Stimulated activated CD8-positive, alpha-beta memory T cell treated with anti-CD3 and anti-CD28 coated beads, Interleukin-15, amount 100 ng/mL, for 24 hours (primary cell): ENCODE data around the gene RCOR2.
"Not testable (repeated sequence)": the region's sequence is repeated elsewhere in the genome, so short reads cannot be mapped to it uniquely, and the experiment has no call there.

Source experiments
- DNase-seq: peaks from one replicate; pipeline ENCODE4 v3.0.0-alpha.2; 2020; ENCODE audit warnings: low read depth

RCOR2 gene

DNA sequence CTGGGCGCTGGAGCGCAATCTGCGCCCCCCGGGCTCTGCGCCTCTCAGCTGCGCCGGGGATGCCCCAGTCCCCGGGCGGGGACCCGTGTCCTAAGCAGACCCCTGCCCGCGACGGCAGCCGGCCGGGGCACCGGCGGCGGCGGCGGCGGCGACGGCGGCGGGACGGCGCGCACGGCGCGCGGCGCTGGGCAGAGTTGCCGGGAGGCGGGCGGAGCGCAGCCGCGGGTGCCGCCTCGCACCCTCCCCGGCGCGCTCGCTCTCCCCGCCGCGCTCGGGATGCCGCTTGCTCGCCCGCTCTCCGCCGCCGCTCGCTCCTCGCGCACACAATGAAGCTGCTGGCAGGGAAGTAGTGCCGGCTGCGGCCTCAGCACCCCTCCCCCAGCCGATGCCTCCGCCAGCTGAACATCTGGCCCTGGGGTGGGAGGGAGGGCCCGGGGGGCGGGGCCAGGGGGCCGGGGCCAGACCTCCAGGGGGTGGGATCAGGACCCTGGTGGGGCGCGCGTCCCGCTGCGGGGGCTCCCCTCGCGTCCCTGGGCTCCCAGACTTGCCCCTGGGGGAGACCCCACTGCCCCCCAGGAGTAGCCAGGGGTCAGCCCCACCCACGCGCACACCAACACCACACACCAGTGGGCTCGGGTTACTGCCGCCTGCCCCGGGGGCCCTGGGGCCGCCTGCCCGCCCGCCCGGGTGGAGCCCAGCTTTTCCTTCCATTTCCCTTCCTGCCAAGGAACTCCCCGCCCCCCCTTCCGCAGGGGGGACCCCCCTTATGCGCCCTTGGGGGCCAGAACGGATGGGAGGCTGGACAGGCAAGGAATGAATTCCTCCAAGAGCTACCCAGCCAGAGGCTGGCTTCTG, at the start of gene RCOR2:
RCOR2 (minus strand) TSS at position 328 of the 855 bp plus-strand sequence. CDS start 708 bp downstream, outside the sequence.
- DNase-seq: no peak

DNA sequence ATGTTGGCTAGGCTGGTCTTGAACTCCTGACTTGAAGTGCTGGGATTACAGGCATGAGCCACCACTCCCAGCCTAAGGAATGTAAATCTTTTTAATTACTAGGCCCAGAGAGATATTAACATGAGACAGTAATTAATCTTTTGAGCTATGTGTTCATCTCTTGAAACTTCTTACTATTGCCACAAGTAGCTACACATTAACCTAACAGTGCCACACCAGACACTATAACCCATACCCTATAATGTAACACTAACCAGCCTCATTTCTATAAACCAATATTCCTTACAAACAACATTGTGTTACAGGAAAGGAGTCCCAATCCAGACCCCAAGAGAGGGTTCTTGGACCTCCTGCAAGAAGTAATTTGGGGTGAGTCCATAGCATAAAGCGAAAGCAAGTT, 49.5 kb upstream of the RCOR2 start:
- no peak for DNase-seq

DNA sequence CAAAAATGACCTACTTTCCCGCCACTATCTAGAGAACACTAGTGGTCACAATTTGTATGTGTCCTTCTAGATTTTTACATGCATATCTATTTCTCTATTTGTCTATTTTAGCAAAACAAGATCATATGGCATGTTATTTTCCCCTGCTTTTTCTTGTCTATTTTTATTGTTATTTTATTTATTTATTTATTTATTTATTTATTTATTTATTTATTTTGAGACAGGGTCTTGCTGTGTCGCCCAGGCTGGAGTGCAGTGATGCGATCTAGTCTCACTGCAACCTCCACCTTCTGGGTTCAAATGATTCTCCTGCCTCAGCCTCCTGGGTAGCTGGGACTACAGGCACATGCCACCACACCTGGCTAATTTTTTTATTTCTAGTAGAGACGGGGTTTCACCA, 46.9 kb upstream of the RCOR2 start:
- not testable (repeated sequence) for DNase-seq

DNA sequence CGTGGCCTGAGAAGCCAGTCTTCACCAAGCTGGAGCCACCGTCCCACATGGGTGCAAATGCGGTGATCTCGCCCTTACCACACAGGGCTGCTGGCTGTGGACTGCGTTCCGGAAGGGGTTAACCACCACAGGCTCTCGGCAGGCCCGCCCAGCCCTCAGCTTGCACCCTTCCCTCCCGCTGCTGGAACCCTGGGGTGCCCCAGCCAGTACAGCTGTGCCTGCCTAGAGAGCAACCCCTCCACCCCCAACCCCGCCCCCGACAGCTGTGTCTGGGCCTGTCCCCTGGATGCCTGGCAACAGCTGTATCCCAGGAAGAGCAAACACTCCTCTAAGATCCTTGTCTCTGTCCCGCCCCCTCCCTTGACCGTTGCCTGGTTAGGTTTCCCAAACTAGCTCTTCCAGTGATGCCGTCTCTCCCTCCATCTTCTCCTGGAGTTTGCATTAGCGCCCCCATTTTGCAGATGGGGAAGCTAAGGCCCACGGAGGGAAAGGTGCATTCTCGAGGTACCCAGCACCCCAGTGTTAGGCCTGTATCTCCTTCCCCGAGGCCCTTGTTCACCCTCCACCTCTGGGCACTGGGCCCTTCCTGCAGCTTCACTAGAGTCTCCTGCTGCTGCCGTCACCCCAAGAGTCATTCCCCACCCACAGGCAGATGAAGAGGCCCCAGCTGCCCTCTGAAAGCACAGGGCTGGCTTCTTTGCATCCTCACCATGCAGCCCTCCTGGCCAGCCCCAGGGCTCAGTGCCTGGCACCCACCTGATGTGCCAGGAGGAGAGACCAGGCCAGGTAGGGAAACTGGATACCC, 44.8 kb upstream of the RCOR2 start:
- no peak for DNase-seq

DNA sequence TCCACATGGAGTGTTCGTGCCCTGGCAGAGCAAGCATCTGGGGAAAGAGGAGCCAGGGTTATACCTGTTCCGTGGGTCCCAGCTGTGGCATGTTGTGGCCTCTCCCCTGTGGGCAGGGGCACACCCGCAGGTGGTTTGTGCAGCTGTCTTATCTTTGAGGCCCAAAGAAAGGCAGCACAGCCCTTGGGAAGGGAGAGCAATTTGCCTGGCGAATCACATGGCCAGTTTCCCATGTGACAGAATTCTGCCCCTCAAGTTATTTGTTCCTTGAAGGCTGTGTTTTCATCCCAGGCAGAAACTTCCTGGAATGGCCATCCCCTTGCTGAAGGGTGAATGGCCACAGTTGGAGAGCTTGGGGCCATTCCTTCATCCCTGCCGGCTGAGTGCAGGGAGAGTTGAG, 41.0 kb upstream of the RCOR2 start:
- no peak for DNase-seq

DNA sequence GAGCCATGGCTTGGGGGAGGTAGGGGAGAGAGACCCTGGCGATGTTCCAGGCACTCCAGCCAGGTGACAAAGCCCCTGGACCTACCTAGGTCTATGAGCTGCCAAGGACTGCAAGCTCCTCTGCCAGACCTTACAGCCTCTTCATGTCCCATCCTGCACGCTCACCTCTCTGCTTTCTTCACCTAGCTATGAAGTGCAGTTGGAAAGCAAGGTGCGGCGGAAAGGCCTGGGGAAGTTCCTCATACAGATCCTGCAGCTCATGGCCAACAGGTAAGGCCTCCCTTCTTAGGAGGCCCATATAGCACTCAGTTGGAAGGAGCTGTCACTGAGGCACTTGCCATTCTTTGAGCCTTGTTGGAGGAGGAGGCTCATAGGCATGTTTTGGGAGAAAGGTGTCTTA, 35.6 kb upstream of the RCOR2 start:
- DNase-seq: no peak

DNA sequence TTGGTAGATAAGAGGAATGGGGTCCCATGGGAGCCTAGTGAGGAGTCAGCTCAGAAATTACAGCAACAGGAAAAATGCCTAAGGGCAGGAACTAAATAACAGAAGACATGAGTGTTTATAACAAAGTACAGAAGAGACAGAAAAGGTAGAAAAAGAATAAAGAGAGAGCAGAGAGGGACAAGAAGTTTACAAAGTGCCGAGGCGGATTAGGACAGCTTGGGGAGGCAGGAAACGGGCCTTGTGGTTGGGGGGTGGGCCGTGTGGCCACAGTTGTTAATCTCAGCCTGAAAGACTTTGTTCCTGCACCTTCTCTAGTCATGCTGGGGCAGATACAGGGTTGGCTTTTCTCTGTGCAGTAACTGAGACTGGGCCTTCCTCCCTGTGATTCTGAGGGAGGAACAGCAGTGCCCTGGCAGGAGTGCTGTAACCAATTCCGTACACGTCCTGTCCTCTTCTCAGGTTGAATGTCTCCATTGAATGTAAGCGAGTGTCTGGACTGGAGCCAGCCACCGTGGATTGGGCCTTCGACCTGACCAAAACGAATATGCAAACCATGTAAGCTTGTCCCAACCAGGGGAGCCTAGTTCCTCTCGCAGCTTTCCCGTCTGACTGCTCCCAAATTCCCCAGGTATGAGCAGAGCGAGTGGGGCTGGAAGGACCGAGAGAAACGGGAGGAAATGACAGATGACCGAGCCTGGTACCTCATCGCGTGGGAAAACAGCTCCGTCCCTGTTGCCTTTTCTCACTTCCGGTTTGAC, 35.0 kb upstream of the RCOR2 start:
- no peak for DNase-seq

DNA sequence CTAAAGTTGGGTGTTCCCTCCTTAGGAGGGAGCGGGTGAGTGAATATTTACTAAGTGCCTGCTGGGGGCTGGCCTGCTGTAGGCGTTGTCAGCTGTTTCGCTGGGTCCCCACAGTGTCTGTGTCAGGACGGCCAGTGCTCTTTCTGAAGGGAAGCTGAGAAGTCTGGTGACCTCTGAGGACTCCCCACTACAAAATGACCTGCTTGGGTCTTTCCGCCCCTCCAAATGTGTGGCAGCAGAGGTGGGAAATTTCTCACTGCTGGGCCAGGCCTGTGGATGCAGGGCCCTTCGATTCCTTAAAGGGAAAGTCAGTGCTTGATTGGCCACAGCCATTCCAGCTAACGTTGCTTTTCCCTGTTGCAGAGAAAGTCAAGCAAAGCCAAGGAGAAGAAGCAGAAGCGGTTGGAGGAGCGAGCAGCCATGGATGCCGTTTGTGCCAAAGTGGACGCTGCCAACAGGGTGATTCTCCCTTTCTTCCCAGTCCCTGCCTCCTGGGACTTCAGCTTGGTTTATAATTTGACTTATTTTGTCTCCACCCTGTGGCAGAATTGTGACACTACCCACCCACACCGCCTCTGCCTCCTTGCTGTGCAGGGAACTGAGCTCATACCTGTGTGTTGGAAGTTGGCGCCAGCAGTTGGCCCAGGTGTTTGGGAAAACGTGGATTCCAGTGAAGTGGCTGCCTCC, 28.7 kb upstream of the RCOR2 start:
- DNase-seq: no peak

DNA sequence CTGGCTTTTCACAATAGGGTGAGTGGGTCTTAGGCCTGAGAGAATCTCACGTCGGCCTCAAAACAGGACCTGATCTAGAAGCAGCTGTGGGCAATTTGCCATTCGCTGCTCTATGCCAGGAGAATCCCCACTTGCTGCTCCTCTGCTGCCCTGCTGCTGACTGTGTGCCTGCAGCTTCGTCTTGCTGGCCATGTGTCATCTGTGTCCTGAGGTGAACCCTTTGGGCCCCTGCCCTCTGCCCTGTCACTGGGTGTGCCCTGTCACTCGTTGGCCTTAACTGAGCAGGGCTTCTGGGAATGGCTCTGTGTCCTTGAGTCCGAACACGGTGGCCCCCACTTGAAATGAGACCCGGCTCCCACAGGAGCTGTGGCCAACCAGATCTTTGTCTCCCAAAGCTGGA, 28.0 kb upstream of the RCOR2 start:
- no peak for DNase-seq

DNA sequence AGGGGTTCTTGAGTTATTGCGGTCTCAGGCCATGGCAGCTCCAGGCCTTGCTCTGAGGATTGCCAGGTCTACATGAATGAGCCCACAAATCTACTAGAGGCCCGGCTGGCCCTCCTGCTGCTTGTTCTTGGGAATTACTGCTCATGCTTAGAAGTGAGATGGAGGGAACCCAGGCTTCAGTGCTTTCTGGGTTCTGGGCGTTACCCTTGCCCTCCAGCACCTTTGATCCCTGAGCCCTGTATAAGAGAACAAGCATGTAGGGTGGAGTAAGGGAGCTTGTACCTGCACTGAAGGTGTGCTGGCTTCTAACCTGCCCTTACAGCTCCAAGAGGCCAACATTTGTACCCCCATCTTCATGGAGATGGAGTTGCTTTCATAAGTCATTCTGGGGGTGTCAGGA, 25.8 kb upstream of the RCOR2 start:
- no peak for DNase-seq

DNA sequence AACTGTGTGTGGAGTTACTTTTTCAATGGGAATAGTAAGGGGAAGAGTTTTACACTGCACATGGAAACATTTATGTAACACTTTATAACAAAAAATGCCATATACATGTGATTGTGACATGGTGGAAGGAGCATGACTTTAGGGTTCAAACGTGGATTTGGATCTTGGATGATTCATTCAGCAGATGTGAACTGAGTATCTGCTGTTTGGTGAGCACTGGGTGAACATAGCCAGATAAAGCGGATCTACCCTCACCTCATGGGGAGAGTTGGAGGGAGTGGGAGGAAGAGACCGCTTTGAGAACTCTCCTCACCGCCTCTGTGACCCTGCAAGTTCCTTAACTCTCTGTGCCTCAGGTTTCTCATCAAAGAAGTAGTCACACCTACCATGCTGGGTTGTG, 24.9 kb upstream of the RCOR2 start:
- DNase-seq: no peak

DNA sequence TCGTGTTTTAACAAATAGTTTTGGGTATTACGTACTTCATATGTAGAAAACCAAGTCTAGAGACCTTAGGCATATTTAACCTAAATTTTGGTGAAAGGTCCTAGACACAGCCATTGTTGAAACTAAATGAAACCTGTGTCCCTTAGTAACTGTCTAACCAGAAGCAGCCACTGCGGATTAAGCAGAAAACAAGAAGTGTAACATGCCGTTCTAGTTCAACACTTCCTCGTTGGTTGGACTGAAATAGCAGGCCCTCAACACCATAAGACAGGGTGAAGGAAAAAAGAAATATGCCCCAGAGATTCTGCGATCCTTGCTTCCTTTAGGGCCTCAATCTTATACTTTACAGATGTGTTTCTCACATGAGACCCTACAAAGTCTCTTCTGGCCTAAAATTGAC, 23.8 kb upstream of the RCOR2 start:
- DNase-seq: no peak

DNA sequence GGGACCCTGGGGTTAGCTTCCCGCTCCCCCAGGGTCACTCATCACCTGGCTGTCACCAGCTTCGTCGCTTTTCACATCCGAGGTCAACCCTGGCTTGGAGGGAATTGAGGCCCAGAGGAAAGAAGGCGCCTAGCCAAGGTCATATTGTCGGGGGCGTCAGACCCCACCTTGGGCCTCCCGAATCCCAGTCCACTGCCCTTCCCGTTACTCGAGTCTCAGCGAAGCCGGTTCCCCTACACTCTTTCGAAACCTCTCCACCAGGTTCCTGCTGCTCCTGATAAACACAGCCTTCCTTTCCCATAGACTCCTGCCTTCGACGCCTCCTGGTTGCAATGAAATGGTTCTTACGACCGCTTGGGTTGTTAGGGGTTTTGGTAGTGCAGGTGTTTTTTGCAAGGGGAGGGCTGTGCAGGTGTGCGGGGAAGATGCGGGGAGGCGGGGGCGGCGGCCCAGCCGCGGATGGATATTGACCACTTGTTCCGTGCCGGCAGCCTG, 22.5 kb upstream of the RCOR2 start:
- DNase-seq: no peak

DNA sequence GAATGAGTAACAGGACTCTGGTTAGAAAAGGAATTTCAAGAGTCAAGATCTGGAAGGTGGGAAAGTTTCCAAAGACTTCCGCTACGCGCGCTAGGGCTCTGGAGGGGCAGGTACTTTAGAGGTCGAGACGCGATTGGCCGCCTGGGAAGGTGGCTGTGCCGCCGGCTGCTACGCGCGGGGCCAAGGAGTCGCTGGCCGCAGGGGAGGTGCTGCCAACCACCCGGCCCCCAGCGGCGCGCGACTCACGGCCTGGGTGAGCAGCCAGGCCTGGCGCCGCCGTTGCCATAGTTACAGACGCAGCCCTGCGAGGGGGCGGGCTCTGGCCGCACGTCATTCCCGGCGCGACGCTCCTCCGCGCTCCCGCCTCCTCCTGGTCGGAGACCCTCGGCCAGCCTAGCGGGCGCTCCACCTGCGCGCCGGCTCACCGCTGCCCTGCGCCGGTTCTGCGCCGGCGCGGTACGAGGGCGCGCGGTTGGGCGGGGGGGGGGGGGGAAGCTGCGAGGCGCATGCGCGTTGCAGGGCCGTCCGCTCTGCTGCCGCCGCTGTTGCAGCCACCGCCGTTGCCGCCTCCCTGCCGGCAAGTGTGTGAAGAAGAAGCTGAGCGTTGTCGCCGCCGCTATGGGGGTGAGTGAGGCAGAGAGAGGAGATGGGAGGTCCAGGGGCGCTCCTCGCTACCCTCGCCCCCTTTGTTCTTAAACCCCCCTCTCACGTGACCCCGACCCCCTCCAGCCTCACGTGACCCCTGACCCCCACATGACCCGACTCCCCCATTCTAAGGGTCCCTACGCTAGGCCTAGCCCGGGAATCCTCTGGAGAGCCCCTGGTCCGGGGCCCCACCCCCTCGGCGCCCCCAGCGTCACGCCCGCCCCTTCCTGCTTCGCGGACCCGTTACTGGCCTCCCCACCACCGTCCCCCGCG, 21.8 kb upstream of the RCOR2 start, which contains the start of gene NAA40:
NAA40 (plus strand) TSS at position 524 of the 918 bp plus-strand sequence; CDS start at position 619, 95 bp downstream.
- DNase-seq: peak; percentile 86

DNA sequence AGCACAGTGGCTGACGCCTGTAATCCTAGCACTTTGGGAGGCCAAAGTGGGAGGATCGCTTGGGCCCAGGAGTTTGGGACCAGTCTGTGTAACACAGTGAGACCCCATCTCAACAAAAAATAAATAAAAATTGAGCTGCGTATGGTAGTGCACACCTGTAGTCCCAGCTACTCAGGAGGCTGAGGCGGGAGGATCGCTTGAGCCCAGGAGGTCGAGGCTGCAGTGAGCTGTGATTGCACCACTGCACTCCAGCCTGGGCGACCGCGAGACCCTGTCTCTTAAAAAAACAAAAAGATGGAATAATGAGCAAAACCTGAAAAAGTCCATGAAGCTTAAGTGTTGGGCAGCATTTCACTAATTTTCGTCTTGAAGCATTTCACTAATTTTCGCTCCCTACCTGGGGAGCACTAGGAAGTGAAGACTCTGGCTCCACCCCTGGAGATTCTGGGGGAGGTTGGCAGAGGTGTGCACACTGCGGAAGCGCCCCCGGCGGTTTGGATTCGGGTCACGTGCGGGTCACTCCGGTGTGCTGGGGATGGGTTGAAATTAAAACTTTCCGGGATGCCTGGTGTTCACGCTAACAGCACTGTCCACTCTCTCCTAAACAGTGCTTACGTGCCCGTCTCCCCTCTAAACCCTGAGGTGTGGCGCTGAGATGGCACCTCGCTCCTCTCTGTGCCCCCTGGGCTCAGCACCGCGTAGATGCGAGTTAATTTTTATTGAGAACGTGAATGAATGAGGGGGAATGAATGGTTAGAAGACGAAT, 20.9 kb upstream of the RCOR2 start:
- no peak for DNase-seq

DNA sequence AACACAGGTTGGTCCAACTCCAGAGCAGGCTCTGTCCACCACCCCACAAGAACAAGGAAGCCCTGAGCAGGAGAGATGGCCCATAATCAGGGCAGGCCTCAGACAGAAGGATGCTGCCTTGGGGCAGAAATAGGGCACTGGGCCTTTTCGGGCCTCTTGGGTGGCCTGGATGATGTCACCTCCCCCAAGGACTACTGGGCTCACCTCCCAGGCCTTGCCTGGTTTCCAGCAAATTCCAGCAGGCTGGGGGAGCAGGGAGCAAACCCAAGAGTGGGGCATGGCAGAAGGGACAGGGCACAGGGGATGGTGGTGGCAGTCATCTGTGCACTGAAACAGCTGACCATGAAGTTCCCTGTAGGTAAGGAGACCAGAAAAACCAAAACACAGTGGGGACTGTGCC, 16.5 kb upstream of the RCOR2 start:
- DNase-seq: no peak

DNA sequence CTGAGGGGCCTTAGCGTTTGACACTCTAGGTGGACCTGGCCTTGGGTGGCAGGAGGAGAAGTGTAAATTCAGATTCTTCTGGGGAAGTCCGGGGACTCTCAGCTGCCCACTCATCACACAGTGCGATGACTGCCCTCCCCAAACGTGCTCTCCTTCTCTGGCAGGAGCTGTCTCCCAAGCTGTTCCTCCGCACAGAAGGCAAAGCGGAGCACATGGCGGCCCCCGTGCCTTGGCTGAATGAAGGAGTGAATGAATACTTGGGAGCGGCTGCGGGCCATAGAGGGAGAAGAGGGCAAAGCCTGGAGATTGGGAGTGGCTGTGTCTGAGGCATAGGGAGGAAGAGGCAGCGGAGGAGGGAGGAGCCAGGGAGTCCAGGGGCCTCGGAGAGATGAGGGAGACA, 14.9 kb upstream of the RCOR2 start:
- no peak for DNase-seq

DNA sequence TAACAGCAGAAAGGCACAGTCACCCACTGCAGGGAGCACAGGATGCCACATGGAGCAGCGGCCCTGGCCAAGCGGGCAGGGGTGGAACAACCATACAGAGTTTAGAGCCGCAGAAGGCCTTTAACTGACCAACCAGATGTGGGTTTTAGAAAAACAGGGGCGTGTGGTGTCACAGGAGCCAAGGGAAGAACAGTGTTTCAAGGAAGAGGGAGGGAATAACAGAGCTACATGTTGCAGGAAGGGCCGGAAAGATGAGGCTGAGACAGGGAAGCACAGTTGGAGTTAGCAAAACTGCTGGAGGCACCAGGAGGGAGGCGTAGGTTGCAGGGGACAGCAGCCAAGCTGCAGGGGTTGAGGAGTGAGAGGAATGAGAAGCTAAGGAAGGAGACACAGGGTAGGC, 14.1 kb upstream of the RCOR2 start:
- DNase-seq: no peak

DNA sequence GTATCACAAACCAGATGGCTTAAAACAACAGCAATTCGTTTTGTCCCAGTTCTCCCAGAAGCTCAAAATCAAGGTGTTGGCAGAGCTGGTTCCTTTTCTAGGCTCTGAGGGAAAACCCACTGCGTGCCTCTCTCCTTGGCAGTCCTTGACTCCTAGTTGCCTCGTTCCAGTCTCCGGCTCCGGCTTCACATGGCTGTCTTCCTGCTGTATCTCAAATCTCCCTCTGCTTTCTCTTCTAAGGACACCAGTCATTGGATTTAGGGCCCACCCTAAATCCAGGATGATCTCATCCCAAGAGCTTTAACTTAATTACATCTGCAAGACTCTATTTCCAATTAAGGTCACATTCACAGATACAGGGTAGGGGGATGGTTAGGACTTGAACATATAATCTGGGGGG, 12.7 kb upstream of the RCOR2 start:
- DNase-seq: no peak

DNA sequence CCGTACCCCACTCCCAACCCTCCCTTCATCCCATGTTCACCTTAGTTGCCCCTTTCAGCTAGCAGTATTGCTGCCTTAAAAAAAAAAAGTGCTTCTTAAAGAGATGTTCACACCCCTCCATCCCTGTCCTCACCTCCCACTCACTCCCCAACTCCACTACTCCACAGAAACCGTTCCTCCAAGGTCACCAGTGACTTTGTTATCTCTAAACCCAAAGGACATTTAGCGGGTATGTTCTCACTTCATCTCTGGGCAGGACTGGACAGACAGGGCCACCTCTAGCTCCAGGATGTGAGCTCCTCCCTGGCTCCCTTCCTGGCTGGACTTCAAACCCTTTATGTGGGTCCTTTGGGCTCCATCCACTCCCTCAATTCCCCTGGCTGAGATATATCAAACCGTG, 6.4 kb upstream of the RCOR2 start:
- DNase-seq: no peak
